ENCODE measurements around the gene WDR43. TPM values are rescaled to one million over a fixed set of nuclear protein-coding genes. Genes with fewer than 3 reads are reported as not detected.
"Not testable (repeated sequence)": the region's sequence is repeated elsewhere in the genome, so short reads cannot be mapped to it uniquely, and the experiment has no call there.

The WDR43 gene
- total RNA-seq, 2 experiments from 2014 or later: 76.5 to 78.7 TPM

- Mint-ChIP-seq H3K4me1 (ENCODE audit: low read depth) (peaks cover 7% of the 10 kb centered on the region), H3K36me3 (ENCODE audit: low read depth) (no peaks in the 10 kb centered on the region), H3K4me3 (no peak overlapping the region), H3K9me3 (peaks cover 1% of the 10 kb centered on the region), H3K27me3 (ENCODE audit: low read depth) (no peaks in the 10 kb centered on the region), H3K27ac (no peak overlapping the region)
- intact Hi-C loops (cut with micrococcal nuclease): no loop called here
- DNase-seq: no peak
- CTCF ChIA-PET: no interaction called here
Measured at GRCh38 chr2:28974252-28974651, 79.8 kb downstream of the WDR43 start.

DNA sequence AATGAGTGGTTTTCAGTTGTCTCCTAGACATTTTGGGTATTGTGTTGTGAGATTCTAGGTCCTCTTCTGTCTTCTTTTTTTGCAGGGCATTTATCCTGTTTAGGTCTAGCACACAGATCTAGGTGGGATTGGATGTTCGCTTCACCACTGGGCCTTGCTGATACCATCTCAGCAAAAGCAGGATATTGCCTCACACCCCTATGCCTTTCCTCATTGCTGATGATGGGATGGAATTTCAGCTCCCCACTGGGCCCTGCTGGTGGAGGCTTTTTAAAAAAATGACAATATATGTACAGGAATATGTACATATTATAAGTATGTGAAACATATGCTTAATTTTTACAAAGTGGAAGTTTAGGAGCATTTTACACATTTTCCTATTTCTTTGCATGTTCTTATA lies 81.2 kb downstream of the WDR43 start:
- no peak for DNase-seq
- peaks cover 7% of the 10 kb centered on the region for H3K4me1 Mint-ChIP-seq (ENCODE audit: low read depth)
- CTCF ChIA-PET: interaction anchor here (0.6 kb wide), 1 partner anchor 110 kb away, joined by 3 read pairs; no protein-coding TSS in a partner anchor

GRCh38 chr2:28976584-28976983 lies 82.1 kb downstream of the WDR43 start:
- Mint-ChIP-seq H3K9me3 (peaks cover 1% of the 10 kb centered on the region), H3K4me3 (no peak overlapping the region), H3K36me3 (ENCODE audit: low read depth) (no peaks in the 10 kb centered on the region), H3K4me1 (ENCODE audit: low read depth) (peaks cover 7% of the 10 kb centered on the region), H3K27ac (no peak overlapping the region), H3K27me3 (ENCODE audit: low read depth) (no peaks in the 10 kb centered on the region)
- DNase-seq: no peak
- CTCF ChIA-PET: no interaction called here
- intact Hi-C loops (cut with micrococcal nuclease): no loop called here

More for the DNA sequence above, 81.2 kb downstream of the WDR43 start:
- no peaks in the 10 kb centered on the region for H3K36me3 Mint-ChIP-seq (ENCODE audit: low read depth)
- no peaks in the 10 kb centered on the region for H3K27me3 Mint-ChIP-seq (ENCODE audit: low read depth)
- peaks cover 1% of the 10 kb centered on the region for H3K9me3 Mint-ChIP-seq
- H3K27ac Mint-ChIP-seq: no peak overlapping the region
- intact Hi-C loops (cut with micrococcal nuclease): no loop called here
- no peak overlapping the region for H3K4me3 Mint-ChIP-seq

DNA sequence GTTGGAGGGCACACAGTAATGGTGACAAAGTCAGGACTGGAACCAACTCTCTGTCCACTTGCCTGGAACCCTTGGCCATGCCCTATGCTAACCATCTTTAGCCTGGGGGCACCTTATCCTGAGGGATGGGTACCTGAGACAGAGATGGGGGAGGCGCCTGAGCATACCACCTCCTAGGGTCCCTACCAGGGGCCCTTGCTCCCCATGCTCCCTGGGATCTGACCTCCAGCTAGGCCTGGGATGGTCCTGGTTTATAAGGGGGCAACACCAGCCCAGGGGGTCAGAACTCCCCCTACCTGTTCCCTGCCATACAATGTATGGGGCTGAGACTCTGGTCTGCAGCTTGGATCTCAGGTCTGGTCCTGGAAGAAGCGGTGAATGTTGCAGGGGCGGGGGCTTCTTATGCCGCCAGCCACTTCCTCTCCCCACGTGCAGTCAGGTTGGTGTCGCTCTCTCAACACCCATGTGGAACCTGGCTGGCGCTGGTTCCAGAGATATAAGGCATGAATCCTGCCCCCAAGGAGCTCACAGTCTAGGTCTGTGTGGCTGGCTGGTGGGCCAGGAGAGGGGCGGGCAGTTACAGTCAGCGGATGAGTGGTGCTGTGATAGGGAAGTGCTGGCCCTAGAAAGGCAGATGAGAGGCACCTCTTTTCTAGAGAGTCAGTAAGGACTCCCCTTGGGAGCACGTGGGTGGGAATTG lies 82.9 kb downstream of the WDR43 start:
- H3K4me3 Mint-ChIP-seq: no peak overlapping the region
- DNase-seq: no peak
- H3K4me1 Mint-ChIP-seq (ENCODE audit: low read depth): peaks cover 7% of the 10 kb centered on the region
- intact Hi-C loops (cut with micrococcal nuclease): no loop called here
- H3K9me3 Mint-ChIP-seq: peaks cover 1% of the 10 kb centered on the region
- H3K27ac Mint-ChIP-seq: no peak overlapping the region
- CTCF ChIA-PET: no interaction called here
- H3K27me3 Mint-ChIP-seq (ENCODE audit: low read depth): no peaks in the 10 kb centered on the region
- no peaks in the 10 kb centered on the region for H3K36me3 Mint-ChIP-seq (ENCODE audit: low read depth)

GRCh38 chr2:28978001-28978400 lies 83.5 kb downstream of the WDR43 start:
- intact Hi-C loops (cut with micrococcal nuclease): not testable (repeated sequence)

GRCh38 chr2:28978606-28979005 lies 84.1 kb downstream of the WDR43 start:
- no peaks in the 10 kb centered on the region for H3K4me1 Mint-ChIP-seq (ENCODE audit: low read depth)
- H3K4me3 Mint-ChIP-seq: no peak overlapping the region
- CTCF ChIA-PET: no interaction called here
- DNase-seq: no peak
- no peaks in the 10 kb centered on the region for H3K27me3 Mint-ChIP-seq (ENCODE audit: low read depth)
- peaks cover 1% of the 10 kb centered on the region for H3K9me3 Mint-ChIP-seq
- intact Hi-C loops (cut with micrococcal nuclease): no loop called here
- no peaks in the 10 kb centered on the region for H3K36me3 Mint-ChIP-seq (ENCODE audit: low read depth)
- no peak overlapping the region for H3K27ac Mint-ChIP-seq

More at GRCh38 chr2:28978001-28978400, 83.5 kb downstream of the WDR43 start:
- H3K4me1 Mint-ChIP-seq (ENCODE audit: low read depth); H3K27me3 Mint-ChIP-seq (ENCODE audit: low read depth); CTCF ChIA-PET; H3K36me3 Mint-ChIP-seq (ENCODE audit: low read depth); H3K27ac Mint-ChIP-seq; DNase-seq; H3K4me3 Mint-ChIP-seq; H3K9me3 Mint-ChIP-seq: not testable (repeated sequence)

GRCh38 chr2:28979041-28979440 lies 84.6 kb downstream of the WDR43 start:
- no peaks in the 10 kb centered on the region for H3K4me1 Mint-ChIP-seq (ENCODE audit: low read depth)
- CTCF ChIA-PET: no interaction called here
- H3K4me3 Mint-ChIP-seq: no peak overlapping the region
- H3K36me3 Mint-ChIP-seq (ENCODE audit: low read depth): no peaks in the 10 kb centered on the region
- intact Hi-C loops (cut with micrococcal nuclease): no loop called here
- no peaks in the 10 kb centered on the region for H3K27me3 Mint-ChIP-seq (ENCODE audit: low read depth)
- H3K27ac Mint-ChIP-seq: no peak overlapping the region
- no peak for DNase-seq
- H3K9me3 Mint-ChIP-seq: no peaks in the 10 kb centered on the region

DNA sequence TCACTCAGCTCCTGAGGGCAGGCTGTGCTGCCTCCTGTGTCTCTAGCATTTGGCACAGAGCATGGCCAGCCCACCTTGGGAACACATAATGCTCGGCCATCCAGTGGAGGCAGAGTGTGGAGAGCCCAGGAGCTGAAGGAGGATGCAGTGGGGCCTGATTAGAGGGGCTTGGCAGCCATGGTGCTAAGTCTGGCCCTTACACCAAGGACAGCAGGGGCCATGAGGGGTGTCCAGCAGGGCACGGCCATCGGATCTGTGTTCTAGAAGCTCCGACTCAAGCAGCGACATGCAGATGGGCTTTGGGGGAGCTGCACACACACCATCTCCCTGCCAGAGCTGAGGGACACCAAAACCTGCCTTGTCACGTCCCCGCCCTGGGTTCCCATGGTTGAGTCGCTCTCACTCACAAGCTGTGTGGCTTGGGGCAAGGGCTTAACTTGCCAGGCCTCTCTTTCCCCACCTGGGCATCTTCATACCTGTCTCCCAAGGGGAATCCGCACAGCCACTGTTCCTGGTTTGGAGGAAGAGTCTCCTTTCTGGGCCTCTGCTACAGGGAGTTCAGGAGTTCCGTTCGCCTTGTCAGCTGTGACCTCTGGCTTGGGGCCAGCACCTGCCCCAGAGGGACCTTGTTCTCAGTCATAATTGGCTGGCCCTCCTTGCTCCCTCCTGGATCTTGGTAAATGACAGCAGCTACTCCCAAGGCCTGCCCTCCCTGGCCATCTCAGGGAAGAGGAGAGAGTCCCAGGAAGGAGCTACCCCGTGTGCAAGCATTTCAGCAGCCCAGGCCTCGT lies 85.3 kb downstream of the WDR43 start:
- Mint-ChIP-seq H3K36me3 (ENCODE audit: low read depth) (no peaks in the 10 kb centered on the region), H3K27me3 (ENCODE audit: low read depth) (no peaks in the 10 kb centered on the region), H3K9me3 (no peaks in the 10 kb centered on the region), H3K4me1 (ENCODE audit: low read depth) (no peaks in the 10 kb centered on the region), H3K27ac (no peak overlapping the region), H3K4me3 (no peak overlapping the region)
- intact Hi-C loops (cut with micrococcal nuclease): no loop called here
- DNase-seq: no peak
- CTCF ChIA-PET: no interaction called here

DNA sequence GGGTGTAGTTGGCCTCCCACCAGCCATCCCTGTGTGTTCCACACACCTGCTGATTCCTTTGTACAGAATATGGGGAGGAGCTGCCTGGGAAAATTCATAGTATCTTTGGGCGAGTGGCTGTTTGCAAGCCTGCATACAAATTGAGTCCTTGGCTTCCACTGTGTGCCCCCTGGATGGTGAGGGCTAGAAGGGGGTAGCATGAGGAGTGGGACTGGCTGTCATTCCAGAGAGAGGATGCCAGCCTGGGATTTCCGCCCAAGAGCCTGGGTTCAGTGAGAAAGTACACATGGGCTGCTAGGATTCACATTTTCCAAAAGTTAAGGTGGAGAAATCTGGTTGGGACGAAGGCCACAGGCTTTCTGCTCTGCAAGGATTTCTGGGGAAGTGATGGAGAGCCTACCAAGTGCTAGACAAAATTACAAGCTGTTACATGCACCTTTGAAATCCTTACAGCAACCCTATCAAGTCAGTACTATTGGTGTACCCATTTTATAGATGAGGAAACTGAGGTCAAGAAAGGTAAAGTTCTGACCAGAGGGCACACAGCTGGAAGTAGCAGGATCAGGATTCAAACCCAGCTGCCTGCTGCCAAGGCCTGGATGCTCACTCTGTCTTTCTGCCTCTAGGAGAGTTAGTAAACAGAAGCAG lies 86.0 kb downstream of the WDR43 start:
- CTCF ChIA-PET: no interaction called here

GRCh38 chr2:28981016-28981441 lies 86.6 kb downstream of the WDR43 start, which contains the start of gene TOGARAM2:
Gene TOGARAM2, plus strand, starts transcription at chr2:28981298. Its CDS starts 13,537 bp downstream, at chr2:28994835.
- H3K27ac Mint-ChIP-seq: no peak within 1 kb of the TSS
- H3K36me3 Mint-ChIP-seq (ENCODE audit: low read depth): no peaks in the 10 kb centered on the region
- H3K4me3 Mint-ChIP-seq: no peak within 1 kb of the TSS
- intact Hi-C loops (cut with micrococcal nuclease): no loop called here
- H3K4me1 Mint-ChIP-seq (ENCODE audit: low read depth): no peaks in the 10 kb centered on the region
- no peak for DNase-seq
- CTCF ChIA-PET: no interaction called here
- no peaks in the 10 kb centered on the region for H3K9me3 Mint-ChIP-seq
- no peaks in the 10 kb centered on the region for H3K27me3 Mint-ChIP-seq (ENCODE audit: low read depth)

More for the DNA sequence above, 86.0 kb downstream of the WDR43 start:
- no peak for DNase-seq
- Mint-ChIP-seq H3K9me3 (no peaks in the 10 kb centered on the region), H3K4me3 (no peak overlapping the region), H3K27ac (no peak overlapping the region), H3K4me1 (ENCODE audit: low read depth) (no peaks in the 10 kb centered on the region), H3K36me3 (ENCODE audit: low read depth) (no peaks in the 10 kb centered on the region), H3K27me3 (ENCODE audit: low read depth) (no peaks in the 10 kb centered on the region)
- intact Hi-C loops (cut with micrococcal nuclease): no loop called here

DNA sequence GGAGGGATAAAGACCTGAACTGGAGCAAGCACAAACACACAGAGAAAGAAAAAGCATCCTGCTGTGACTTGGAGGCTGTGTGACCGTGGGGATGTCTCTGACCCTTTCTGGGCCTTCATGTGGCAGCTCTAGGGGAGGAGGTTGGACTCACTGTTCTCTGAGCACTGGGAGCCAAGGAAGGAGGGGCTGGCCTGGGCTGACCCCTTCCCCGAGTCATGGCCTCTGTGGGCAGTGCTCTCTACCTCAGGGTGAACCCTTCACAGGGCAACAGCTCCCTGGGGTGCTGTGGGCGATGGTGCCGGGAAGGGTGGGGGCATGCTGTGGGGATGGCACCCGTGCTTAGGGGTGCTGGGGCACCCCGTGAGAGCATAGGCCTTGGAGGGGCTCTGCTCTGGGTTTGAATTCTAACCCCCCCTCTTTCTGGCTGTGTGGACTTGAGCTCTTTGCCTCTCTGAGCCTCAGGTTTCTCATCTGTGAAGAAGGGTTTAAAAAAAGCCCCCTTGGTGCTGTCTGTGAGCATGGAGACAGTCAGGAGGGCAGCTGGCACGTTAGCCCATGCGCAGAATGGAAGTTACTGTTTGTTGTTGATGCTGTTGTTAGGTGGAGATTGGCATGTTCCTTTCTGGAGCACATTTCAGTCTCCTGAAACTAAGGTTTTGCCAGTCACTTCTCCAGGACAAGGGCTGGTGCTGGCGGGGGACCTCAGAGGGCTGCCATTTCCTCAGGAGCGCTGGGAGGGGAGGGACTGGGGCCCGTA lies 87.3 kb downstream of the WDR43 start:
- Mint-ChIP-seq H3K9me3 (no peaks in the 10 kb centered on the region), H3K4me1 (ENCODE audit: low read depth) (no peaks in the 10 kb centered on the region), H3K4me3 (no peak overlapping the region), H3K36me3 (ENCODE audit: low read depth) (no peaks in the 10 kb centered on the region), H3K27me3 (ENCODE audit: low read depth) (no peaks in the 10 kb centered on the region), H3K27ac (no peak overlapping the region)
- intact Hi-C loops (cut with micrococcal nuclease): no loop called here
- CTCF ChIA-PET: no interaction called here
- no peak for DNase-seq

DNA sequence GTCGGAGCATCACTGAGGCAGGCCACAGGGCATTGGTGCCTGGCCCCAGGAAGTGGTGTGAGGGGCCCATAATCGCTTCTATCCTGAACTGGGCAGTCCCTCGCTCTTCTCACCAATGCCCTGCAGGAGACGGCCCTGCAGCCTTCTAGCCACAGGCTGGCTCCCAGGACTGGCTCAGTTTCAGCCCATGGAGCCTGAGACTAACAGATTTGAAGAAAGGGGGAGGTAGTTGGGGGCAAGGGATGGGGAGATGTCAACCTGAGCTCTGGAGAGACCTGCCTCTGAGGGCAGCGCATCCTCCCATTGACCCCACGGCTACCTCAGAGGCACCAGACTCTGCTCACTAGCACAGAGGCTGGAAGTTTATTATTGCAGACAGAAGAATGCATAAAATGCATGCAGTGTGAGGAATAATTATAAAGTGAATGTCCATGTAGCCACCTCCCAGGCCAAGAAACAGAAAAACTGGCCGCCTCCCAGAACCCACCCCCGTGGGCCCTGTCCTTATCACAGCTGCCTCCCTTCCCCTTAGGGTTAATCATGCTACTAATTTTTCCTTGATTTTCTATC lies 88.0 kb downstream of the WDR43 start:
- no peak for DNase-seq
- H3K36me3 Mint-ChIP-seq (ENCODE audit: low read depth): no peaks in the 10 kb centered on the region
- no peaks in the 10 kb centered on the region for H3K27me3 Mint-ChIP-seq (ENCODE audit: low read depth)
- no peak overlapping the region for H3K4me3 Mint-ChIP-seq
- H3K9me3 Mint-ChIP-seq: no peaks in the 10 kb centered on the region
- H3K4me1 Mint-ChIP-seq (ENCODE audit: low read depth): no peaks in the 10 kb centered on the region
- H3K27ac Mint-ChIP-seq: no peak overlapping the region
- CTCF ChIA-PET: no interaction called here
- intact Hi-C loops (cut with micrococcal nuclease): no loop called here

Data from activated naive CD4-positive, alpha-beta T cell treated with anti-CD3 and anti-CD28 coated beads for 36 hours (primary cell).